GM23338 (cell line): ENCODE measurements around the gene SLC12A3. TPM values are rescaled to one million over a fixed set of nuclear protein-coding genes. Genes with fewer than 3 reads are reported as not detected.
"Not testable (repeated sequence)": the region's sequence is repeated elsewhere in the genome, so short reads cannot be mapped to it uniquely, and the experiment has no call there.

Source experiments
- ATAC-seq: fragments of 200-7000 bp; cut with Tn5 transposase; 3 replicates; pipeline ENCODE4 v1.9.1; 2020
- DNase-seq: peaks from one replicate; pipeline ENCODE4 v3.0.0-alpha.2; 2015; ENCODE audit warnings: low spot score
- H2AFZ ChIP-seq: fragments of 200-600 bp; sonication (generic); 2 replicates; pipeline ENCODE4 v1.8.0; 2016; ENCODE audit warnings: antibody characterized with exemption, mild to moderate bottlenecking, moderate library complexity
- H3F3A ChIP-seq: fragments of 200-600 bp; sonication (generic); replicated peaks from 2 replicates; pipeline ENCODE4 v1.8.0; 2017; ENCODE audit warnings: antibody characterized with exemption, mixed run types, low read depth
- H3K27ac ChIP-seq: fragments of 200-600 bp; sonication (generic); 2 replicates; pipeline ENCODE4 v1.6.1; 2016; ENCODE audit warnings: low read depth
- H3K27me3 ChIP-seq: fragments of 200-600 bp; sonication (generic); 2 replicates; pipeline ENCODE4 v1.8.0; 2016; ENCODE audit warnings: mild to moderate bottlenecking, mixed run types, moderate library complexity; ENCODE audit not compliant: insufficient read depth
- H3K36me3 ChIP-seq: fragments of 200-600 bp; sonication (generic); 2 replicates; pipeline ENCODE4 v1.8.0; 2016; ENCODE audit warnings: mild to moderate bottlenecking; ENCODE audit not compliant: insufficient read depth
- H3K4me1 ChIP-seq: fragments of 200-600 bp; sonication (generic); 2 replicates; pipeline ENCODE4 v1.8.0; 2016; ENCODE audit warnings: mild to moderate bottlenecking, moderate library complexity; ENCODE audit not compliant: insufficient read depth
- H3K4me2 ChIP-seq: fragments of 200-600 bp; sonication (generic); 2 replicates; pipeline ENCODE4 v1.7.1; 2017; ENCODE audit warnings: mixed run types
- H3K4me3 ChIP-seq: fragments of 200-600 bp; sonication (generic); 2 replicates; pipeline ENCODE4 v1.6.1; 2016; ENCODE audit warnings: mixed run types
- H3K79me2 ChIP-seq: fragments of 200-600 bp; sonication (generic); replicated peaks from 2 replicates; pipeline ENCODE4 v1.8.0; 2017; ENCODE audit warnings: mild to moderate bottlenecking; ENCODE audit not compliant: insufficient read depth
- H3K9me2 ChIP-seq: fragments of 200-600 bp; sonication (generic); 2 replicates; pipeline ENCODE4 v1.8.0; 2017; ENCODE audit not compliant: insufficient read depth
- H4K20me1 ChIP-seq: fragments of 200-600 bp; sonication (generic); replicated peaks from 2 replicates; pipeline ENCODE4 v1.8.0; 2017; ENCODE audit warnings: mild to moderate bottlenecking; ENCODE audit not compliant: insufficient read depth
- H3K27ac Mint-ChIP-seq: 2 replicates; pipeline ENCODE4 v1.8.0; 2020; ENCODE audit warnings: inconsistent platforms, mild to moderate bottlenecking, moderate library complexity, mixed read lengths
- H3K27me3 Mint-ChIP-seq: 3 replicates; pipeline ENCODE4 v1.8.0; 2022; ENCODE audit warnings: low read depth, mild to moderate bottlenecking, moderate library complexity, mixed read lengths, inconsistent platforms; ENCODE audit not compliant: insufficient read depth, poor library complexity
- H3K36me3 Mint-ChIP-seq: 3 replicates; pipeline ENCODE4 v1.8.0; 2021; ENCODE audit warnings: low read depth, mild to moderate bottlenecking, inconsistent platforms, moderate library complexity, mixed read lengths
- H3K4me1 Mint-ChIP-seq: 3 replicates; pipeline ENCODE4 v1.8.0; 2020; ENCODE audit warnings: mild to moderate bottlenecking, inconsistent platforms, mixed read lengths
- H3K4me3 Mint-ChIP-seq: 3 replicates; pipeline ENCODE4 v1.8.0; 2021; ENCODE audit warnings: moderate library complexity, mild to moderate bottlenecking, inconsistent platforms, mixed read lengths
- H3K9me3 Mint-ChIP-seq: 3 replicates; pipeline ENCODE4 v1.8.0; 2020; ENCODE audit warnings: moderate library complexity, mild to moderate bottlenecking, inconsistent platforms, mixed read lengths
- CREB1 ChIP-seq: fragments of 250-450 bp; sonication (Bioruptor Pico); IDR thresholded peaks from 2 replicates; pipeline ENCODE4 v1.5.0; 2020; ENCODE audit warnings: low read depth, mild to moderate bottlenecking, moderate library complexity
- CTCF ChIP-seq, 2 experiments: fragments of 200-600 bp in 1 of 2; sonication (generic) in 1 of 2; conservative IDR thresholded peaks; 2 replicates each; pipeline versions ENCODE4 v1.5.1 to v1.6.1; 2016 to 2017; ENCODE audit warnings: antibody characterized with exemption in 2 of 2, low read depth in 2 of 2, mild to moderate bottlenecking in 2 of 2, moderate library complexity in 1 of 2
- ETS1 ChIP-seq: IDR thresholded peaks from 2 replicates; pipeline ENCODE4 v1.6.1; 2016; ENCODE audit warnings: antibody characterized with exemption
- EZH2 ChIP-seq: fragments of 200-600 bp; sonication (generic); IDR thresholded peaks from one replicate; pipeline ENCODE4 v1.8.0; 2017; ENCODE audit warnings: antibody characterized with exemption, mild to moderate bottlenecking, low read depth; ENCODE audit not compliant: unreplicated experiment
- EZH2phosphoT487 ChIP-seq: fragments of 200-600 bp; sonication (generic); IDR thresholded peaks from one replicate; pipeline ENCODE4 v1.8.1; 2018; ENCODE audit warnings: antibody characterized with exemption; ENCODE audit not compliant: unreplicated experiment
- NANOG ChIP-seq: IDR thresholded peaks from 2 replicates; pipeline ENCODE4 v1.6.1; 2016; ENCODE audit warnings: antibody characterized with exemption, borderline replicate concordance
- STAT1 ChIP-seq: IDR thresholded peaks from one replicate; pipeline ENCODE4 v1.6.1; 2016; ENCODE audit warnings: antibody characterized with exemption; ENCODE audit not compliant: unreplicated experiment
- ZNF331 ChIP-seq: fragments of 250-450 bp; sonication (Bioruptor Pico); IDR thresholded peaks from 2 replicates; pipeline ENCODE4 v1.5.0; 2020; ENCODE audit warnings: low read depth, mild to moderate bottlenecking, moderate library complexity
- polyA plus RNA-seq: library from polyadenylated mRNA; unstranded; fragments of >200 nt; fragmentation: Nextera tagmentation; extraction: Ambion mirVana; gene quantifications from 2 replicates; pipeline ENCODE4 v1.2.1, GENCODE V29; 2016
- total RNA-seq: library from RNA; depleted of rRNA; stranded (reverse); fragments of >200 nt; shearing (Covaris generic); gene quantifications from 2 replicates; pipeline ENCODE4 v1.2.3, GENCODE V29; 2014
- TF ChIP-seq, protein P1 (sequence below): IDR thresholded peaks from one replicate; pipeline ENCODE4 v1.6.1; 2018; ENCODE audit warnings: antibody characterized with exemption; ENCODE audit not compliant: unreplicated experiment

The SLC12A3 gene
- total and polyA plus RNA-seq, 2 experiments from 2014 or later: not detected

DNA sequence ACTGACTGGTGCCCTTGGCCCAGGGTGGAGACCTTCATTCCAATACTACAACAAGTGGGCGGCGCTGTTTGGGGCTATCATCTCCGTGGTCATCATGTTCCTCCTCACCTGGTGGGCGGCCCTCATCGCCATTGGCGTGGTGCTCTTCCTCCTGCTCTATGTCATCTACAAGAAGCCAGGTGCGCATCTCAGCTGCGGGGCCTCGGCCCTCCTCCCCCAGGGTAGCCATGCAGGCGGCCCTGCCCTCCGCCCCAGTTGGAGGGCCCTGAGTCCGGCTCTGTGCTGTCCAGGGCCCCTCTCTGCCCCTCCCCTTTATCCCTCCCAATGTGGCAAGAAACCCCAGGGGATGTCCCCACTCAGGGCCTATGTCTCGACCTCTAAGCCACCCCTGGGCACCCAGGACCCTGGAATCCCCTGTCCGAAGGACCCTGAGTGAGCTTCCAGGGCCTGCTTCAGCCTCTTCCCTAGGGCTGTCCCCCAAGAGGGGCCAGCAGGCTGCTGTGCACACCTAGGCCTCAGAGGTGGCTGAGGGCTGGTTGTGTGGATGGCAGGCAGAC, 19.1 kb downstream of the SLC12A3 start (continued):
- TF ChIP-seq, protein P1, sequence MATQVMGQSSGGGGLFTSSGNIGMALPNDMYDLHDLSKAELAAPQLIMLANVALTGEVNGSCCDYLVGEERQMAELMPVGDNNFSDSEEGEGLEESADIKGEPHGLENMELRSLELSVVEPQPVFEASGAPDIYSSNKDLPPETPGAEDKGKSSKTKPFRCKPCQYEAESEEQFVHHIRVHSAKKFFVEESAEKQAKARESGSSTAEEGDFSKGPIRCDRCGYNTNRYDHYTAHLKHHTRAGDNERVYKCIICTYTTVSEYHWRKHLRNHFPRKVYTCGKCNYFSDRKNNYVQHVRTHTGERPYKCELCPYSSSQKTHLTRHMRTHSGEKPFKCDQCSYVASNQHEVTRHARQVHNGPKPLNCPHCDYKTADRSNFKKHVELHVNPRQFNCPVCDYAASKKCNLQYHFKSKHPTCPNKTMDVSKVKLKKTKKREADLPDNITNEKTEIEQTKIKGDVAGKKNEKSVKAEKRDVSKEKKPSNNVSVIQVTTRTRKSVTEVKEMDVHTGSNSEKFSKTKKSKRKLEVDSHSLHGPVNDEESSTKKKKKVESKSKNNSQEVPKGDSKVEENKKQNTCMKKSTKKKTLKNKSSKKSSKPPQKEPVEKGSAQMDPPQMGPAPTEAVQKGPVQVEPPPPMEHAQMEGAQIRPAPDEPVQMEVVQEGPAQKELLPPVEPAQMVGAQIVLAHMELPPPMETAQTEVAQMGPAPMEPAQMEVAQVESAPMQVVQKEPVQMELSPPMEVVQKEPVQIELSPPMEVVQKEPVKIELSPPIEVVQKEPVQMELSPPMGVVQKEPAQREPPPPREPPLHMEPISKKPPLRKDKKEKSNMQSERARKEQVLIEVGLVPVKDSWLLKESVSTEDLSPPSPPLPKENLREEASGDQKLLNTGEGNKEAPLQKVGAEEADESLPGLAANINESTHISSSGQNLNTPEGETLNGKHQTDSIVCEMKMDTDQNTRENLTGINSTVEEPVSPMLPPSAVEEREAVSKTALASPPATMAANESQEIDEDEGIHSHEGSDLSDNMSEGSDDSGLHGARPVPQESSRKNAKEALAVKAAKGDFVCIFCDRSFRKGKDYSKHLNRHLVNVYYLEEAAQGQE: no peak
- TF ChIP-seq NANOG (no peak), STAT1 (no peak), EZH2phosphoT487 (no peak), CTCF (conservative IDR thresholded peaks at IDR 0.05; ENCODE audit: low read depth in 2 of 2) (no peak), EZH2 (no peak), CREB1 (CRISPR knock-in tag) (no peak), ZNF331 (CRISPR knock-in tag) (no peak), ETS1 (no peak)

GRCh38 chr16:56884929-56885328, 19.9 kb downstream of the SLC12A3 start:
- not testable (repeated sequence) for H3K4me3 ChIP-seq, ATAC-seq, H3K9me2 ChIP-seq, H3K27me3 ChIP-seq, H3K27ac ChIP-seq, H3K27ac Mint-ChIP-seq, H3F3A ChIP-seq, H3K4me2 ChIP-seq, H3K4me1 Mint-ChIP-seq, H4K20me1 ChIP-seq, H3K36me3 ChIP-seq, DNase-seq, H3K4me3 Mint-ChIP-seq, H3K27me3 Mint-ChIP-seq, H3K79me2 ChIP-seq, H2AFZ ChIP-seq, H3K4me1 ChIP-seq
- Mint-ChIP-seq H3K36me3 (peaks cover 16% of the 10 kb centered on the region), H3K9me3 (peaks cover 37% of the 10 kb centered on the region)
